Globus pallidus (tissue), 1 donor: Measurements from ENCODE around the gene EXOSC3.
"Not testable (repeated sequence)": the region's sequence is repeated elsewhere in the genome, so short reads cannot be mapped to it uniquely, and the experiment has no call there.

ENCODE experiments used
- DNase-seq: peaks from one replicate; pipeline ENCODE4 v3.0.0-alpha.2; 2015; ENCODE audit warnings: low spot score

The EXOSC3 gene

GRCh38 chr9:37775216-37775919 lies 9.5 kb downstream of the EXOSC3 start:
- DNase-seq = no peak

GRCh38 chr9:37769995-37770394 lies 14.9 kb downstream of the EXOSC3 start:
- DNase-seq = no peak

GRCh38 chr9:37769306-37769705 lies 15.6 kb downstream of the EXOSC3 start:
- no peak for DNase-seq

- DNase-seq = not testable (repeated sequence)
Measured at GRCh38 chr9:37765263-37765662, 19.6 kb downstream of the EXOSC3 start.

GRCh38 chr9:37761511-37761910 lies 23.4 kb downstream of the EXOSC3 start:
- DNase-seq = no peak

- no peak for DNase-seq
Measured at GRCh38 chr9:37760416-37761161, 24.3 kb downstream of the EXOSC3 start.

- no peak for DNase-seq
Measured at GRCh38 chr9:37758747-37759146, 26.1 kb downstream of the EXOSC3 start.

- DNase-seq = peak; percentile 66
Measured at GRCh38 chr9:37753489-37754190, 31.2 kb downstream of the EXOSC3 start, which contains the start of gene TRMT10B. TSS of gene TRMT10B (plus strand) at chr9:37753805. CDS start at chr9:37761932, 8,127 bp downstream.

- no peak for DNase-seq
Measured at GRCh38 chr9:37752642-37753488, 32.0 kb downstream of the EXOSC3 start.

GRCh38 chr9:37752112-37752511 lies 32.8 kb downstream of the EXOSC3 start:
- not testable (repeated sequence) for DNase-seq

- DNase-seq = not testable (repeated sequence)
Measured at GRCh38 chr9:37751704-37752103, 33.2 kb downstream of the EXOSC3 start.

GRCh38 chr9:37751186-37751585 lies 33.7 kb downstream of the EXOSC3 start:
- no peak for DNase-seq

GRCh38 chr9:37749129-37749528 lies 35.7 kb downstream of the EXOSC3 start:
- DNase-seq = no peak

GRCh38 chr9:37747271-37747753 lies 37.6 kb downstream of the EXOSC3 start:
- DNase-seq = peak; percentile 63

- no peak for DNase-seq
Measured at GRCh38 chr9:37746448-37747270, 38.2 kb downstream of the EXOSC3 start.

GRCh38 chr9:37745970-37746369 lies 38.9 kb downstream of the EXOSC3 start:
- DNase-seq = no peak

GRCh38 chr9:37740631-37741328 lies 44.1 kb downstream of the EXOSC3 start:
- no peak for DNase-seq

- DNase-seq = no peak
Measured at GRCh38 chr9:37740128-37740527, 44.7 kb downstream of the EXOSC3 start.

- DNase-seq = no peak
Measured at GRCh38 chr9:37739222-37739621, 45.6 kb downstream of the EXOSC3 start.

- DNase-seq = no peak
Measured at GRCh38 chr9:37732952-37733351, 51.9 kb downstream of the EXOSC3 start.
